Femur (tissue), 1 donor: Measurements from ENCODE around the gene AKT1.
"Not testable (repeated sequence)": the region's sequence is repeated elsewhere in the genome, so short reads cannot be mapped to it uniquely, and the experiment has no call there.

ENCODE experiments used
- DNase-seq: peaks from one replicate; pipeline ENCODE4 v3.0.0-alpha.2; 2017

Gene AKT1

GRCh38 chr14:104817930-104818713 lies 22.6 kb upstream of the AKT1 start:
- no peak for DNase-seq

GRCh38 chr14:104816616-104816884 lies 21.0 kb upstream of the AKT1 start:
- peak; percentile 61 for DNase-seq

DNA sequence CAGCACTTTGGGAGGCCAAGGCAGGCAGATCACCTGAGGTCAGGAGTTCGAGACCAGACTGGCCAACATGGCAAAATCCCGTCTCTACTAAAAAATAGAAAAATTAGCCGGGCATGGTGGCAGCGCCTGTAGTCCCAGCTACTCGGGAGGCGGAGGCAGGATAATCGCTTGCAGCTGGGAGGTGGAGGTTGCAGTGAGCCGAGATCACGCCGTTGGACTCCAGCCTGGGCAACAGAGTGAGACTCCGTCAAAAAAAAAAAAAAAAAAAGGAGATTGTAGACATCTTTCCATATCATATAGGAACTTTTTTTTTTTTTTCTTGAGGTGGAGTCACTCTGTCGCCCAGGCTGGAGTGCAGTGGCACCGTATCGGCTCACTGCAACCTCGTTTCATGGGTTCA lies 19.2 kb upstream of the AKT1 start:
- DNase-seq: not testable (repeated sequence)

- DNase-seq: no peak
Observed at GRCh38 chr14:104813286-104813685, 17.7 kb upstream of the AKT1 start.

GRCh38 chr14:104810316-104810715 lies 14.8 kb upstream of the AKT1 start:
- DNase-seq: no peak

DNA sequence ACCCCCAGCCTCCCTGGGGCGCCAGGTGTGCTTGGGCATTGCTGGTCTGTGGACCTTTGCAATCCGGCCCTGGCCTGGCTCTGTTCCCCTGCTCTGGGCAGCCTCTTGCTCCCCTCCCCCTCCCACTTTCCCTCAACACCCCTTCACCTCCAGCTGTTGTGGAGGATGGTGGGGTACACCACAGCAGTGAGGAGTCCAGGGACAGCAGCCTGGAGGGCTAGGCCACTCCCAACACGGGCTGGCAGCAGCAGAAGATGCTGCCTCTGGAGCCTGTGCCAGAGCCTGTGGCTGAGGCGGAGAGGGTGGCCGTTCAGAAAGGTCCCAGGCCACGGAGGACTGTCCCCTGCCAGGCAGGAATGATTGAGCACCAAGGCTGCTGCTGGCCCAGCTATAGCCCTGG lies 12.9 kb upstream of the AKT1 start:
- DNase-seq: no peak

- DNase-seq: no peak
Observed at GRCh38 chr14:104806625-104807465, 11.3 kb upstream of the AKT1 start.

DNA sequence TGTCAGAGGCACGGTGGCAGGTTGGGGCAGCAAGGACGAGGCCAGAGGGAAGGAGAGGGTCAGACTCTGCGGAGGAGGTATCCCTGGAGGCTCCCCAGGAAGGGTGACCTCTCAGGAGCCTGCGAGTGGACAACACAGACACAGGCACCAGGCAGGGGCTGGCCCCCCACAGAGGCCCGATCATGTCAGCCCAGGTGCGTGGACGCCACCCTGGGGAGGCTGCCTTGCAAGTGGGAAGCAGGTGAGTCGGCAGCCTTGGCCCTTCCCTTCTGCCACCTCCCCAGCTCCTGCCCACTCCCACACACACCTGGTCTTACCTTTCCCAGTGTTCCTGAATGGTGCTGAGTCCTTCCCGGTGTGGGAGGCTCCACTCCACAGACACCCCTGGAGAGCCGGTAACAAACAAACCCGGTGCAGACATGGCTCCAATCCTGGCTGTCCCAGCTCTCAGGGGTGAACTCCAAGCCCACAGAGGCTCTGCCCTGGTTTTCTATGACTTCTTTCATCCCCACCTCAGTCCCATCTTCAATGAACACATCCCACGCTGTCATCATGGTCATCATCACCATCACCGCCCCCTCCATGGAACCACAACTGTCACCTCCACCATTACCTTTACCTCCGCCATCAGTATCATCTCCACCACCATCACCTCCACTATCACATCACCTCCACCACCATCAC lies 10.5 kb upstream of the AKT1 start:
- peak; percentile 16 for DNase-seq

DNA sequence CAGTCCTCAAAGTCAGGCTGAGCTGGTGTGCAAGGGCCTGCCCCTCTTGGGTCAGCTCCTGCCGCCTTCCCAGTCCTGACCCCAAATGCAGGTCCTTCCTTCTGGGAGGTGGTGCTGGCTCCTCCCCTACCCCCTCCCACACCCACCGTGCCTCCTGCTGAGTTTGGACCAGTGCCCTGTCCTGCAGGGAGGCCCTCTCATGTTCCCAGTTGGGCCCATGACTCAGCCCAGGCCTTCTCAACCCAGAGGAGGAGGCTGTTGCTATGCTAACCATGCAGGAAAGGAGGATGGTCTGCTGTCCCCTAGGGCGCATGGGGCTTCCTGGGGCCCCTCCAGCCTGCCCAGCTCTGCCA lies 9.8 kb upstream of the AKT1 start:
- peak; percentile 47 for DNase-seq

DNA sequence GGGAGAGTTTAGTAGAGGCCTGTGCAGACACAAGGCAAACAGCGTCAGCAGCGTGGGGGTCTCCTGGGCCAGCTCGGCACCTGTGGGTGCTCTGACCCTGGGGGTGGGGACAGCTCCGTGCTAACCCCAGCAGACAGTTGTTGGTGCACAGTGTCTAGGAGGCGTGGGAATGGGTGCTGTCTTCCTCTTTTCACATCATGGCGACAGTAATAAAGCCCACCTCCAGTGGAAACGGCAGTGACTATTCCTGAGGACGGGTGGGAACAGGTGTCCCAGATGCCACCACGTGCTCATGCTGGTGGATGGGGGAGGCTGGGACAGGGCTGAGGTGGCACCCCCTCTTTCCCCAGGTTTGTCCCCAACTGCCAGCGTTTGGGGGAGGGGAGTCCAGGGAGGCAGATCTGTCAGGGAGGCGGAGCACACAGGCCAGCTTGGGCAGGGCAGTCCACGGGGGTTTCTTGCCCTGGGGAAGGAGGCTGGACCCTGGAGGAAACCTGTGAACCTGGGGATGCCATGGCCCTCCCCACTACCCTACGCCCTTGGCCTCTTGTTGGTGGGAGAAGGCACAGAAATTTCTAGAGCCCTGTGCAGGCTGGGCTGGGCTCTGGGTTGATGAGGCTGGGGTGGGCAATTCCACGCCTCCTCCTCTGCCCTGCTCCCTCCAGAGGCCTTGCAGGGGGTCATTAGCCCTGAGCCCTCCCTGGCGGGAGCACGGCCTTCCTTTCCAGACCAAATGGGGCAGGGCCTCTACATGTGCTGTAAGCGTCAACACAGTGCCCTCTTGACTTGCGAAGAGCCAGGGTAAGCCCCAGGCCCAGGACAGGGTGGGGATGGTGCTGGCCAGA lies 9.2 kb upstream of the AKT1 start:
- peak; percentile 17 for DNase-seq

DNA sequence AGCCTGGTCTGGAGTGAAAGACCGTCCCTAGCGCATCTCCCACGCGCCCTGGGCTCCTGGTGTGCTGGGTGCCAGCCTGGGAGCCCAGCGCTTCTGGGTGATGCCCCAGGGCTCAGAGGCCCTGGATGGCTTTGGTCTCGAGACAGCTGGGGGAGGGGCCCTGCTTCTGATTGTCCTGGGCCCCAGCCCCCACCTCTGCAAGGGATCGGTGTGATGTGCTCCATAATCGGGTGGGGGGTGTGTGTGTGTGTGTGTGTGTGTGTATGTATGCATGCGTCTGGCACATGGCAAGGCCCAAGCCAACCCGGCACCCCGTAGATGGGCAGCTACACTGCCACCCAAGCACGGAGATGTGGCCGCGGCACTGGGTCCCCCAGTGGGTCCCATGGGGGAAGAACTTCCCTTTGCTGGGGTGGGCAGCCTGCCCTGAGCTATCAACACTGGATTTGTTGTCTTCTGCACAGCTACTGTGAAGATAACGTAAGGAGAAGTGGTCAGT lies 8.4 kb upstream of the AKT1 start:
- DNase-seq: peak; percentile 14

- no peak for DNase-seq
Observed at GRCh38 chr14:104803280-104803911, 7.8 kb upstream of the AKT1 start.

- no peak for DNase-seq
Observed at GRCh38 chr14:104802394-104803184, 7.0 kb upstream of the AKT1 start.

DNA sequence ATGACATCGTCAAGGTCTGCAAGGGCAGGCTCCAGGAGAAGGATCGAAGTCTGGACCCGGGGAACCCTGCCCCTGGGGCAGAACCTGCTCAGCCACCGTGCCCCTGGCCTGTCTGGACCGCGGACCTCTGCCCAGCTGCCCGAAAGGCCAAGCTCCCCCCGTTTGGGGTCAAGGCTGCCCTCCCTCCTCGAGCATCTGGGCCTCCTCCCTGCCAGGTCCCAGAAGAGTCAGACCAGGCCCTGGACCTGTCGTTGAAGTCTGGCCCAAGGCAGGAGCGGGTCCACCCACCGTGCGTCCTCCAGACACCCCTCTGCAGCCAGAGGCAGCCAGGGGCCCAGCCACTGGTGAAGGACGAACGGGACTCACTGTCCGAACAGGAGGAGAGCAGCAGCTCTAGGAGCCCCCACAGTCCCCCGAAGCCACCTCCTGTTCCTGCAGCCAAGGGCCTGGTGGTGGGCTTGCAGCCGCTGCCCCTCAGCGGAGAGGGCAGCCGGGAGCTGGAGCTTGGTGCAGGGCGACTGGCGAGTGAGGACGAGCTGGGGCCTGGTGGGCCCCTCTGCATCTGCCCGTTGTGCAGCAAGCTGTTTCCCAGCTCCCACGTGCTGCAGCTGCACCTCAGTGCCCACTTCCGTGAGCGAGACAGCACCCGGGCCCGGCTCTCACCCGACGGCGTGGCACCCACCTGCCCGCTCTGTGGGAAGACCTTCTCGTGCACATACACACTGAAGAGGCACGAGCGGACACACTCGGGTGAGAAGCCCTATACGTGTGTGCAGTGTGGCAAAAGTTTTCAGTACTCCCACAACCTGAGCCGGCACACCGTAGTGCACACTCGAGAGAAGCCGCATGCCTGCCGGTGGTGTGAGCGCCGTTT lies 6.2 kb upstream of the AKT1 start:
- no peak for DNase-seq

DNA sequence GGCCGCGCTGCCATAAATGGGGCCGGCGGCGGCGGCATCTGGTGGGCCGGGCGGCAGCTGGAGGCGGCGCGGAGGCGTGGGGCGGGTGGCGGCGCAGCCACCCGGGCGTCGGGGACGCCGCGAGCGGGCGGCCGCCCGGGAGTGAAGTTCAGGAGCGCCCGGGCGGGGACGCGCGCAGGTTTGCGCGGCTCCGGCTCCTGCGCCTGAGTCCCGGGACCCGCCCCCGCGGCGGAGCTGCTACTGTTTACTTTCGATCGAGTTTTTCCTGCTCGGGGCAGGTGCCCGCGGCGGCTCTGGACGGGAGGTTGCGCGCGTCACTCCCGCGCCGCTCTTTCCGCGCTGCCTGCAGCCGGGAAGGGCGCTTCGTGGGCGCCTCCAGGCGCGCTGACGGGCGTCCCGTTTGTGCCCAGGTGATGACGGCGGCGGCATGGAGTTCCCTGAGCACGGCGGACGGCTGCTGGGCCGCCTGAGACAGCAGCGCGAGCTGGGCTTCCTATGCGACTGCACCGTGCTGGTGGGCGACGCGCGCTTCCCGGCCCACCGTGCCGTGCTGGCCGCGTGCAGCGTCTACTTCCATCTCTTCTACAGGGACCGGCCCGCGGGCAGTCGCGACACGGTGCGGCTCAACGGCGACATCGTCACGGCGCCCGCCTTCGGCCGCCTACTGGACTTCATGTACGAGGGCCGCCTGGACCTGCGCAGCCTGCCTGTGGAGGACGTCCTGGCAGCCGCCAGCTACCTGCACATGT lies 5.4 kb upstream of the AKT1 start, which contains the start of gene ZBTB42:
Gene ZBTB42 (plus strand): TSS at position 331 of the 749 bp plus-strand sequence. CDS start 97 bp downstream, at position 428.
- DNase-seq: peak; percentile 70

GRCh38 chr14:104800015-104800770 lies 4.6 kb upstream of the AKT1 start:
- peak; percentile 92 for DNase-seq

DNA sequence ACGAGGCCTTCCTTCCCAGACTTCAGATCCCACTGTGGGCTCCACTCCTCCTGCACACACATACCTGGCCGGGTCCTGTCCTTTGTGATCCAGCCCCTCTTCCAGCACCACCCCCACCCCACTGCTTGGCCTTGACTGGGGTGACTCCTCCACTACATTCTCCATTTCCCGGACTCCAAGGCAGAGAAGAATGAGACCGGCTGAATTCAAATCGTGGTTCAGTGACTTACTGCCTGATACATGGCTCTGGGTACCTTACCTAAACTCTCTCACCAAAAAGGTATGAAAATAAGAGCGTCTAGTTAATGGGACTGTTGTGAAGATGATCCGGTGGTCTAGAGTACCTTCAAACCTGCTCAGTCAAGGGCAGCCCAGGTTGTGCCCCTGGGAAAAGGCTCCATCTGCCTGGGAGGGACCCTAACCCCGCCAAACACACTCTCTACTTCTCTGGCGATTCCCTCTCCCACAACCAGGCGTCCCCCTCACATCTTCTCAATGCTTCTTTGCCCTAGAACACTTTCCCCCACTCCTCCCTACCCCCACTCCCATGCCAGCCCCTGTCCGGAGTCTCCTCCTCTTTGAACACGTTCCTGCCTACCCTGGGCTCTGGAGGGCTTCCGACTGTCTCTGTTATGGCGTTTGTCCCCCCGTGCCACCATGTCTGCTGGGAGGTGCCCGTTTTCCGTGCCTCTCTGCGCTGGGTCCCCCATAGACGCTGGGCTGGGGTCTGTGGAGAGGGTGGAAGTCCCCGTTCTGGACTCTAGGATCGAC lies 3.9 kb upstream of the AKT1 start:
- DNase-seq: peak; percentile 82
